ENCODE results near the gene FNDC3B.

FNDC3B gene

DNA sequence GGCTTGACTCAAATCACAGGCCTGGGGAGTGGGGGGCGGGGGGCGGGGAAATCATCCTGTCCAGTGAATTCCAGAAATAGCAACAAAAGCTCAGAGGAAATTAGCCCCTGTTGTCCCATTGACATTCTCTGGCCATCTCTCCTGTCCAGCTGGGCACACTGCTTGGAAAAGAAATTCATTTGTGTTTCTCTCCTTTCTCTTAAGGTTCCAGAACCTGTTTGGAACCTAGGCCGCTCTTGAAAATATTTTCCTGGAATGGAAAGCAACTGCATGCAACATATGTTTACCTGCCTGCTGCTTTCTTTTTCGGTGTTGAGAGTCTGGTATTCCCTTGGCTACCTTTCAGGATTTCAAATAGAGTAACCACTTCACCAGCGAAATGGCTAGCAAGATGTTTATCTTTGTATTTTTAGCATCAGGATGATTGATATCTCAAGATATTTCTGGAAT lies 239.8 kb downstream of the FNDC3B start:
- TF ChIP-seq, protein P1, sequence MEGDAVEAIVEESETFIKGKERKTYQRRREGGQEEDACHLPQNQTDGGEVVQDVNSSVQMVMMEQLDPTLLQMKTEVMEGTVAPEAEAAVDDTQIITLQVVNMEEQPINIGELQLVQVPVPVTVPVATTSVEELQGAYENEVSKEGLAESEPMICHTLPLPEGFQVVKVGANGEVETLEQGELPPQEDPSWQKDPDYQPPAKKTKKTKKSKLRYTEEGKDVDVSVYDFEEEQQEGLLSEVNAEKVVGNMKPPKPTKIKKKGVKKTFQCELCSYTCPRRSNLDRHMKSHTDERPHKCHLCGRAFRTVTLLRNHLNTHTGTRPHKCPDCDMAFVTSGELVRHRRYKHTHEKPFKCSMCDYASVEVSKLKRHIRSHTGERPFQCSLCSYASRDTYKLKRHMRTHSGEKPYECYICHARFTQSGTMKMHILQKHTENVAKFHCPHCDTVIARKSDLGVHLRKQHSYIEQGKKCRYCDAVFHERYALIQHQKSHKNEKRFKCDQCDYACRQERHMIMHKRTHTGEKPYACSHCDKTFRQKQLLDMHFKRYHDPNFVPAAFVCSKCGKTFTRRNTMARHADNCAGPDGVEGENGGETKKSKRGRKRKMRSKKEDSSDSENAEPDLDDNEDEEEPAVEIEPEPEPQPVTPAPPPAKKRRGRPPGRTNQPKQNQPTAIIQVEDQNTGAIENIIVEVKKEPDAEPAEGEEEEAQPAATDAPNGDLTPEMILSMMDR (IDR thresholded peaks at IDR 0.05; ENCODE audit: insufficient read depth, low read depth, low read length, missing control alignments), result no peak
- H3K4me3 ChIP-seq (ENCODE audit: low read depth, low read length), result no peak overlapping the region
- no peak for DNase-seq (ENCODE audit: low read depth)

- DNase-seq (ENCODE audit: low read depth), result no peak
- TF ChIP-seq, protein P1 (IDR thresholded peaks at IDR 0.05; ENCODE audit: insufficient read depth, low read depth, low read length, missing control alignments), result no peak
Measured at GRCh38 chr3:172279974-172280373, 240.6 kb downstream of the FNDC3B start.

GRCh38 chr3:172280406-172281051 lies 241.2 kb downstream of the FNDC3B start:
- DNase-seq (ENCODE audit: low read depth), result no peak
- TF ChIP-seq, protein P1 (IDR thresholded peaks at IDR 0.05; ENCODE audit: insufficient read depth, low read depth, low read length, missing control alignments), result no peak
- H3K4me3 ChIP-seq (ENCODE audit: low read depth, low read length), result no peak overlapping the region

More at GRCh38 chr3:172279974-172280373, 240.6 kb downstream of the FNDC3B start:
- H3K4me3 ChIP-seq (ENCODE audit: low read depth, low read length), result no peak overlapping the region

- no peak overlapping the region for H3K4me3 ChIP-seq (ENCODE audit: low read depth, low read length)
- TF ChIP-seq, protein P1 (IDR thresholded peaks at IDR 0.05; ENCODE audit: insufficient read depth, low read depth, low read length, missing control alignments), result no peak
- no peak for DNase-seq (ENCODE audit: low read depth)
Measured at GRCh38 chr3:172281884-172282283, 242.5 kb downstream of the FNDC3B start.

DNA sequence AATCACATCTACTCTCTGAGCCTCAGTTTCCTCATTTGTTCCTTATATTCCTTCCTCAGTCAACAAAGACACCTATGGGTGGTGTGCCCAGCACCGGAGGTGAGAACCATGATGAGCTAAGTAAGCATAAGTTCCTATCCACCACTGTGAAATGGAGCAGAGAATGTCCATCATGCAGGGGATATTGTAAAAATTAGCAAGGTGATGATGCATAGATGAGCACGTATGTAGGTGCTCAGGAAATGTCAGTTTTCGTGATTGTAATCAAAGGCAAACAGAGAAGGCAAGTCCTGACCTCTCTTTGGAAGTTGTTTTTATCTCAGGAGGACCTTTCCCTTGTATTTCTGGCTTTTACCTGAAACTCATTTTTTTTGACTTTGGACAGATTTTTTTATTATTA lies 243.5 kb downstream of the FNDC3B start:
- DNase-seq (ENCODE audit: low read depth), result no peak
- TF ChIP-seq, protein P1 (IDR thresholded peaks at IDR 0.05; ENCODE audit: insufficient read depth, low read depth, low read length, missing control alignments), result no peak
- H3K4me3 ChIP-seq (ENCODE audit: low read depth, low read length), result no peak overlapping the region

DNA sequence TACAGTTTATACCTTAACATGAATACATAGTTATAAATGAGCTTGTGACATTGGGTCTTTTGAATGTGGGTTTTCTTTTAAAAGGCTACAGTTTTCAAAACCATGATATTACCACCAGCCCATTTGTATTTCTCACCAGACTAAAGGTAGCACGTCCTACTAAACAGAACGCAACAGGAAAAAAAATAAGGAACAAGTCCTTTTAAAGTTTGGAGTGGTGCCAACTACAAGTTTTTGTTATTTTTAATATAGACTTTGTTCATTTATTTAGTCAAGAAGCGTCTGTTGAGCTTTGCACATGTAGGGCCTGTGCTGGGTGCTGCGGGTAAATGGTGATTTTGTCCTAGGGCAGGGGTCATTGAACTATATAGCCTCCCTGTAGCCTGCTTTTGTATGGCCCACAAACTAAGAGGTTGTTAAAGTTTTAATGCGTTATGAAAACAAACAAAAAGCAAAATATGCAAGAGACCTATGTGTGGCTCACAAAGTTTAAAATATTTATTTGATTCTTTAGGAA lies 244.5 kb downstream of the FNDC3B start:
- TF ChIP-seq, protein P1 (IDR thresholded peaks at IDR 0.05; ENCODE audit: insufficient read depth, low read depth, low read length, missing control alignments), result no peak
- DNase-seq (ENCODE audit: low read depth), result no peak
- H3K4me3 ChIP-seq (ENCODE audit: low read depth, low read length), result no peak overlapping the region

DNA sequence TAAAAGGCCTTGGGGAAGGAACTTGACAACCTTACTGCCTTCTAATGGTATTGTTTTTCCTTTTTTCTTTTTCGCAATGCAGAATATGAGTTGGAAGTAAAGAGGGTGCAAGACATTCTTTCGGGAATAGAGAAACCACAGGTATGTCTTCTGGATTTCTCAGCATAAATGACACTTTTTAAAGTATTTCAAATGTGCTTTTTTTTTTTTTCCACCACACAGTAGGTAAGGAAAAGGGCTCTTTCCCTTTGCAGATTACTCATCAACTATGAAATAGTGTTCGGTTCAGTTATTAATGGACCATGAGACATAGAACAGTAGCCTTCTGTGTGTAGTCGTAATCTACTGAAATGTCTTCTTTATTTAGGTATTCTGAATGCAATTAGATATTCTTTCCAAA lies 246.5 kb downstream of the FNDC3B start:
- no peak for DNase-seq (ENCODE audit: low read depth)
- TF ChIP-seq, protein P1 (IDR thresholded peaks at IDR 0.05; ENCODE audit: insufficient read depth, low read depth, low read length, missing control alignments), result no peak
- H3K4me3 ChIP-seq (ENCODE audit: low read depth, low read length), result no peak overlapping the region
